A673 (cell line): ENCODE measurements around the gene NDRG3. TPM values are rescaled to one million over a fixed set of nuclear protein-coding genes. Genes with fewer than 3 reads are reported as not detected.

Source experiments
- BruUV-seq: library from RNA; stranded (reverse); fragments of 400-500 nt; replicated peaks from 2 replicates; lab custom pipeline; 2021; lab: Mats Ljungman, UMichigan
- CTCF ChIA-PET: fragments of 300-600 bp; sonication (Branson Sonifier 250); formaldehyde crosslinking; loops from one replicate; lab custom pipeline; 2022; ENCODE audit warnings: antibody characterized with exemption; lab: Charles Lee
- POLR2A ChIA-PET: fragments of 300-600 bp; sonication (Branson Sonifier 250); formaldehyde crosslinking; loops from one replicate; lab custom pipeline; 2022; ENCODE audit warnings: antibody characterized with exemption; ENCODE audit not compliant: low non-redundant PET; lab: Charles Lee
- DNase-seq: peaks from one replicate; pipeline ENCODE4 v3.0.0-alpha.2; 2015; ENCODE audit warnings: low spot score
- H3K27ac ChIP-seq: fragments of 200-600 bp; sonication (generic); 2 replicates; pipeline ENCODE4 v1.5.1; 2016; ENCODE audit warnings: mixed run types, low read depth, mild to moderate bottlenecking, mixed read lengths, antibody characterized with exemption, low read length; ENCODE audit not compliant: poor library complexity, severe bottlenecking
- H3K27me3 ChIP-seq: fragments of 200-600 bp; sonication (generic); replicated peaks from 2 replicates; pipeline ENCODE4 v1.6.1; 2017; ENCODE audit warnings: mixed run types, low read depth, mild to moderate bottlenecking, mixed read lengths, antibody characterized with exemption, low read length; ENCODE audit not compliant: insufficient read depth, poor library complexity
- H3K36me3 ChIP-seq: fragments of 200-600 bp; sonication (generic); 2 replicates; pipeline ENCODE4 v1.6.1; 2016; ENCODE audit warnings: mixed run types, mild to moderate bottlenecking, mixed read lengths, antibody characterized with exemption, low read length; ENCODE audit not compliant: insufficient read depth, poor library complexity, severe bottlenecking
- H3K4me1 ChIP-seq: fragments of 200-600 bp; sonication (generic); 2 replicates; pipeline ENCODE4 v1.6.1; 2017; ENCODE audit warnings: mixed run types, mild to moderate bottlenecking, mixed read lengths, antibody characterized with exemption, low read length; ENCODE audit not compliant: insufficient read depth, poor library complexity, severe bottlenecking
- H3K4me3 ChIP-seq: fragments of 200-600 bp; sonication (generic); 2 replicates; pipeline ENCODE4 v1.5.1; 2016; ENCODE audit warnings: low read depth, mixed run types, mild to moderate bottlenecking, mixed read lengths, low read length; ENCODE audit not compliant: poor library complexity, severe bottlenecking
- H3K9me3 ChIP-seq: fragments of 200-600 bp; sonication (generic); 2 replicates; pipeline ENCODE4 v1.6.1; 2016; ENCODE audit warnings: mixed run types, low read depth, mild to moderate bottlenecking, mixed read lengths, antibody characterized with exemption, low read length; ENCODE audit not compliant: poor library complexity, severe bottlenecking
- EZH2 ChIP-seq: fragments of 200-600 bp; sonication (generic); IDR thresholded peaks from 2 replicates; pipeline ENCODE4 v1.6.1; 2017; ENCODE audit warnings: borderline replicate concordance, low read depth, mild to moderate bottlenecking, mixed read lengths, antibody characterized with exemption, low read length; ENCODE audit not compliant: poor library complexity, severe bottlenecking
- intact Hi-C: fragments of 100-400 bp; cut with micrococcal nuclease; formaldehyde crosslinking; loops from one replicate; pipeline ENCODE4 v1.10.0; 2022; ENCODE audit not compliant: unreplicated experiment
- total RNA-seq: library from RNA; stranded (reverse); gene quantifications from 2 replicates; pipeline ENCODE4 v1.2.3, GENCODE V29; 2021
- TF ChIP-seq, protein P1 (sequence below): fragments of 300-800, 200-600 bp; sonication (generic); conservative IDR thresholded peaks from 2 replicates; pipeline ENCODE4 v1.5.1; 2017; ENCODE audit warnings: low read depth, mild to moderate bottlenecking, antibody characterized with exemption, low read length, moderate library complexity, mixed read lengths

NDRG3 gene
- total RNA-seq, 1 experiment from 2014 or later, result 17.6 TPM

DNA sequence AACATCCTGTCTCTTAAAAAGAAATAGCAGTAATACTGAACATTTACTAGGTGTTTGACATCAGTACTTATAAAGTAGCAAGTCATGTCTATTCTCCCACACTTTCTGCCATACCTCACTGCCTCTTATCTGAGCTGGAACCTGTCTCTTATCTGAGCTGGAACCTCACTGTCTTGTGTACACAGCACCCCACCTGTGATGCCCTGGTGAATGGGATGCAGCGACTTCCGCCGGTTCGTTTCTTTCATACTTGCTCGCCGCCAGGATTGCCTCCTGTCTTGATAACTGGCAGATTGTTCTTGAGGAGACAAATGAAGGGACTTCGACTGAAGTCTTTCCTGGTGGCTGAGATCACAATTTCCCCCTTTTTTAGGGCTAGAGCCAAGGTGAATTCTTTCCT is 24.8 kb upstream of the NDRG3 start:
- no peak for DNase-seq
- POLR2A ChIA-PET, result no interaction called here
- no peak overlapping the region for H3K4me3 ChIP-seq
- CTCF ChIA-PET, result no interaction called here
- H3K4me1 ChIP-seq, result peaks cover 3% of the 10 kb centered on the region
- H3K9me3 ChIP-seq, result no peaks in the 10 kb centered on the region
- no peak for TF ChIP-seq EZH2
- TF ChIP-seq, protein P1, sequence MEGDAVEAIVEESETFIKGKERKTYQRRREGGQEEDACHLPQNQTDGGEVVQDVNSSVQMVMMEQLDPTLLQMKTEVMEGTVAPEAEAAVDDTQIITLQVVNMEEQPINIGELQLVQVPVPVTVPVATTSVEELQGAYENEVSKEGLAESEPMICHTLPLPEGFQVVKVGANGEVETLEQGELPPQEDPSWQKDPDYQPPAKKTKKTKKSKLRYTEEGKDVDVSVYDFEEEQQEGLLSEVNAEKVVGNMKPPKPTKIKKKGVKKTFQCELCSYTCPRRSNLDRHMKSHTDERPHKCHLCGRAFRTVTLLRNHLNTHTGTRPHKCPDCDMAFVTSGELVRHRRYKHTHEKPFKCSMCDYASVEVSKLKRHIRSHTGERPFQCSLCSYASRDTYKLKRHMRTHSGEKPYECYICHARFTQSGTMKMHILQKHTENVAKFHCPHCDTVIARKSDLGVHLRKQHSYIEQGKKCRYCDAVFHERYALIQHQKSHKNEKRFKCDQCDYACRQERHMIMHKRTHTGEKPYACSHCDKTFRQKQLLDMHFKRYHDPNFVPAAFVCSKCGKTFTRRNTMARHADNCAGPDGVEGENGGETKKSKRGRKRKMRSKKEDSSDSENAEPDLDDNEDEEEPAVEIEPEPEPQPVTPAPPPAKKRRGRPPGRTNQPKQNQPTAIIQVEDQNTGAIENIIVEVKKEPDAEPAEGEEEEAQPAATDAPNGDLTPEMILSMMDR, result no peak
- no peak overlapping the region for H3K27ac ChIP-seq
- peaks cover 33% of the 10 kb centered on the region for H3K36me3 ChIP-seq
- intact Hi-C loops, result no loop called here
- BruUV-seq, result no TSS peak
- H3K27me3 ChIP-seq, result no peaks in the 10 kb centered on the region

DNA sequence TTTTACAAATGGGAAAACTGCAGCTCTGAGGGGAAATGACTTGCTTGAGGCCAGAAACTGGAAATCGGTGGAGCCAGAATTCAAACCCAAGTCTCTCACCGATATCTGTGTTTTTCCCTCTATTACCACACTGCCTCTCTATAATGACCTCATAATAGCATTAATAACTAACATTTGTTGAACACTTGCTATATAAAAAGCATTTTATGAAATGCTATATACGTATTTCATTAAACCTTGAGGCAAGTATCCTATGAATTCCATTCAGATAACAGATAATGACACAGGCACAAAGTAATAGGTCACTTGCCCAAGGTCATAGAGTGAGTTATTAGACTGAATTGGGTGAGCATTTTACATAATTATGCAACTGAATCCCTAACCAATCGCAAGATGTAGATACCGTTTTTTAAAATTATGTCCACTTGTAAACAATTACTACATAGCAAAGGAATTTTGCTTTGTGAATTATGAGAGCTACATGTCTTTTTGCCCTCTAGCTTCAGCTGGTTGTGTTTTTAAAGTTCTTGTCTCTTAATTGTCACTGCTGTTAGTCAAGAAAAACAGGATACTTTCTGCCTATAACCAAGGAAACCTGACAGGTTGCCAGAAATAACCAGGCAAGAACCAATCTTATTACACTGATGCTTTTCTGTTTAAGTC is 23.0 kb upstream of the NDRG3 start:
- H3K4me3 ChIP-seq, result no peak overlapping the region
- H3K36me3 ChIP-seq, result peaks cover 38% of the 10 kb centered on the region
- intact Hi-C loops, result no loop called here
- POLR2A ChIA-PET, result interaction anchor here (0.6 kb wide), 1 partner anchor 20 kb away, joined by 6 read pairs; no protein-coding TSS in a partner anchor
- no peaks in the 10 kb centered on the region for H3K9me3 ChIP-seq
- TF ChIP-seq, protein P1, result no peak
- no peak for TF ChIP-seq EZH2
- no peaks in the 10 kb centered on the region for H3K27me3 ChIP-seq
- no peak for DNase-seq
- BruUV-seq, result no TSS peak
- H3K4me1 ChIP-seq, result peaks cover 3% of the 10 kb centered on the region
- no peak overlapping the region for H3K27ac ChIP-seq
- CTCF ChIA-PET, result interaction anchor here (1.0 kb wide), 1 partner anchor 95 kb away, joined by 3 read pairs; a partner anchor contains a TSS

DNA sequence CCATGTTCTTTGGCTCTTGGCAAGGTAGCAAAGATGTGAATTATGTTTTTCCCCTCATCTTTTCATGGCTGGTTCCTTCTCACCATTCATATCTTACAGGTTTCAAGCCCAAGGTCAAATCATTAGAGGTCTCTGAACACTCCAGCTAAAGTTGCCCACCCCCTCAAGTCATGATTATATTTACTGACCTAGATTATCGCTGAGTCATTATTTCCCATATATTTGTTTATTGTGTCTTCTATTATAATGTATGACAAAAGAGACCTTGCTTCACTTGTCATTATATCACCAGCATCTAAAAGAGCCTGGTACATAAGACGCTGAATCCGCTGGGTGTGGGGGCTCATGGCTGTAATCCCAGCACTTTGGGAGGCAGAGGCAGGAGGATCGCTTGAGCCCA is 15.2 kb upstream of the NDRG3 start:
- ChIA-PET CTCF (no interaction called here), POLR2A (no interaction called here)
- Histone ChIP-seq H3K4me3 (no peak overlapping the region), H3K36me3 (peaks cover 54% of the 10 kb centered on the region), H3K4me1 (no peaks in the 10 kb centered on the region), H3K27ac (peak overlapping the region; percentile 37), H3K9me3 (no peaks in the 10 kb centered on the region), H3K27me3 (no peaks in the 10 kb centered on the region)
- intact Hi-C loops, result no loop called here
- no peak for DNase-seq
- BruUV-seq, result no TSS peak
- TF ChIP-seq, protein P1, result no peak
- TF ChIP-seq EZH2, result no peak
